Nephron progenitor cell (in vitro differentiated cells): Measurements from ENCODE around the gene ARHGAP24.

ENCODE experiments used
- DNase-seq: peaks from one replicate; pipeline ENCODE4 v3.0.0; 2021
- H3K27ac Mint-ChIP-seq: 2 replicates; pipeline ENCODE4 v1.8.0; 2021; ENCODE audit warnings: mild to moderate bottlenecking, moderate library complexity, mixed read lengths
- H3K27me3 Mint-ChIP-seq: 2 replicates; pipeline ENCODE4 v1.8.0; 2021; ENCODE audit warnings: mild to moderate bottlenecking, low read depth, mixed read lengths; ENCODE audit not compliant: poor library complexity
- H3K36me3 Mint-ChIP-seq: 2 replicates; pipeline ENCODE4 v1.8.0; 2021; ENCODE audit warnings: low read depth, mixed read lengths
- H3K4me1 Mint-ChIP-seq: 2 replicates; pipeline ENCODE4 v1.8.0; 2021; ENCODE audit warnings: mixed read lengths
- H3K4me3 Mint-ChIP-seq: 2 replicates; pipeline ENCODE4 v1.8.0; 2021; ENCODE audit warnings: mild to moderate bottlenecking, moderate library complexity, mixed read lengths
- H3K9me3 Mint-ChIP-seq: 2 replicates; pipeline ENCODE4 v1.8.0; 2021; ENCODE audit warnings: mild to moderate bottlenecking, moderate library complexity, mixed read lengths
- TF ChIP-seq, protein P1 (sequence below): fragments of 200-600 bp; sonication (generic); IDR thresholded peaks from 2 replicates; pipeline ENCODE4 v1.5.0; 2021; ENCODE audit warnings: antibody characterized with exemption

The ARHGAP24 gene

DNA sequence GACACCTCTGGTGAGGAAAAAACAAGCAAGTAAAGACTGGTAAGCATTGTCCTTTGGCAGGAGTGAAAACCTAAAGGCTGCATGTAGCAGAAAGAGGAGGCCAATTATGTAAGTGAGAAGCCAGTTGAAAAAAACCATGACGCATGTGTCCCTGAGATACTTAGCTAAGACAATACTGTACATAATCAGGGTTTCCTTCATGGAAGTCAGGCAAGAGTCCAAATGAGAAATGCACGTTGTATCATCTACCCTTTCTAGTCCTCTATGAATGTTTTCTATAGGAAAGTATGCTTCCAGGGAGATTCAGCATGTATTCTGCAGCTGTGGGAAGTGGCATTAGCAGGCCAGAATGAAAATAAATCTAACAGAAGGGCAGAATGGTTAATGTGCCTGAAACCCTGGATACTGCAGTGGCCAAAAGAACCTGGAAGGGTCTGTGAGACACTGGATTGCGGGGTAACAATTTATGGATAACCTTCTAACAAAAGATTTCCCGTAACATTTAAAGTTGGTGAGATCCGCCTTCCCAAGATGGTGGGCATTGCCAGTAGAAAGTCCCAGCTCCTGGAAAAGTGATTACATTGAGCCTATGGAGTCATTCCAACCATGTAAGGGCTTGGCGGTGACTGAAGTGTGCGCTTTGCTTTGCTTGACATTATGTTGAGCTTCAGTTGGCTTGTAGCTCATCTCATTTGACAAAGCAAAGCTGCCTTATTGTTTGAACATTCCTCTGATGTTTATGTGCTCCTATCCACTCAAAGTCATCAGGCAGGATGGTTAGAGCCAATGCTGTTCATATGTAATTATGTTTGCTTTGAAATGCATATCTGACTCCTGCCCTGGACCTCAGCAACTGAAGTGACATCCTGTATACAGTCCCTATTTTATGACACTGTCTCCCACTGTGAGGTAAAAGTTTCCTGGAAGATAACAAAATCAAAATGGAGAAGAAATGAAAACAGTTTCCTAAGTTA lies 200.4 kb downstream of the ARHGAP24 start:
- H3K4me3 Mint-ChIP-seq: no peak overlapping the region
- no peaks in the 10 kb centered on the region for H3K36me3 Mint-ChIP-seq
- TF ChIP-seq, protein P1, sequence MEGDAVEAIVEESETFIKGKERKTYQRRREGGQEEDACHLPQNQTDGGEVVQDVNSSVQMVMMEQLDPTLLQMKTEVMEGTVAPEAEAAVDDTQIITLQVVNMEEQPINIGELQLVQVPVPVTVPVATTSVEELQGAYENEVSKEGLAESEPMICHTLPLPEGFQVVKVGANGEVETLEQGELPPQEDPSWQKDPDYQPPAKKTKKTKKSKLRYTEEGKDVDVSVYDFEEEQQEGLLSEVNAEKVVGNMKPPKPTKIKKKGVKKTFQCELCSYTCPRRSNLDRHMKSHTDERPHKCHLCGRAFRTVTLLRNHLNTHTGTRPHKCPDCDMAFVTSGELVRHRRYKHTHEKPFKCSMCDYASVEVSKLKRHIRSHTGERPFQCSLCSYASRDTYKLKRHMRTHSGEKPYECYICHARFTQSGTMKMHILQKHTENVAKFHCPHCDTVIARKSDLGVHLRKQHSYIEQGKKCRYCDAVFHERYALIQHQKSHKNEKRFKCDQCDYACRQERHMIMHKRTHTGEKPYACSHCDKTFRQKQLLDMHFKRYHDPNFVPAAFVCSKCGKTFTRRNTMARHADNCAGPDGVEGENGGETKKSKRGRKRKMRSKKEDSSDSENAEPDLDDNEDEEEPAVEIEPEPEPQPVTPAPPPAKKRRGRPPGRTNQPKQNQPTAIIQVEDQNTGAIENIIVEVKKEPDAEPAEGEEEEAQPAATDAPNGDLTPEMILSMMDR: no peak
- H3K4me1 Mint-ChIP-seq: no peaks in the 10 kb centered on the region
- no peaks in the 10 kb centered on the region for H3K9me3 Mint-ChIP-seq
- DNase-seq: no peak
- H3K27ac Mint-ChIP-seq: no peak overlapping the region
- H3K27me3 Mint-ChIP-seq: no peaks in the 10 kb centered on the region

DNA sequence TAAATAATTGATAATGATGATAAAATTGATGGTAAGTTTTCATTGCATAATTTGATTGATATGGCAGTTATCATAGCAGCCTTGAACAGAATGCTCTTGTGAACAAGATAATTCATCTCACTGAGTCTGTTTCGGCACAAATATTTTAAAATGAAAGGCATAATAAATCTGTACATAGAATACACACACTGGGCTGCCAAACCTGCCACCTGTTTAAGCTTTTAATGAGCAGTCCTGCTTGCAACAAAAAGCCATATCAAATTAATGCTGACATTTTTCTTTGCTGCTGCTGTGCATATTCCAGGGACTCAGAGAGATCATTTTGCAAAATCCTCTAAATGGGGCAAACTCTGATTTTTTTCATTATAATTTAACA lies 201.1 kb downstream of the ARHGAP24 start:
- TF ChIP-seq, protein P1: no peak
- Mint-ChIP-seq H3K4me1 (no peaks in the 10 kb centered on the region), H3K27me3 (no peaks in the 10 kb centered on the region), H3K36me3 (no peaks in the 10 kb centered on the region), H3K27ac (no peak overlapping the region), H3K4me3 (no peak overlapping the region), H3K9me3 (no peaks in the 10 kb centered on the region)
- no peak for DNase-seq

DNA sequence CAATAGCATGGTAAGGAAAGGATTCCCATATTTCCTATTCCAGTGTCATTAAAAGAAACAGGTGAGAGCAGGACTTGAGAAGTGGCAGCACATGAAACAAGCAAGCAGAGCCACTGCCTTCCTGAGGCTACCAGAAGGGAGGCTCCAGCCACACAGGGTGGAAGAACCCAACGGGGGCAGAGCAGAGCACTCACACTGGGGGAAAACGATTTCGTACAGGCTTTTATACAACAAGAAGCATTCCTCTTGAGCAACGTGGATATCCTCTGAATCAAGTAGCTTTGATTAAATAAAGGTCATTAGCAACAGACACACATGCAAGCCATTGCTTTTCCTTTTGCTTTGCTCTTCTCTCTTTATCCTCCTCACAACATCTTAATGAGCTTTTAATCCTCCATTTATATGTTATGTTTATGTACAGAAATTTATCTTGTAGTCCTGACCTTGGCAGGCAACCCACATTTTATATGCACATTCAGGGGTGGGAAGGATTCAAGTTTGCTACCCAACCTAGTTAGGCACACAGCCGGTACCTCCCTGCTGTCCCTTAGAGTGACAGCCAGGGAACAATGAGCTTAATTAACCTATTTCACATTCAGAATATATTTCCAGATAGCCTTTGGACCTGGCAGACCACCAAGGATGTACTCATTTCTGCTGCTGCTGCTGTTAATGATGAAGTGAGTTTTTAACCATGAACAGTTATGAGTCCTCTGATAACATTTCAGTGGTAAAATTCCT lies 202.1 kb downstream of the ARHGAP24 start:
- DNase-seq: no peak
- no peaks in the 10 kb centered on the region for H3K9me3 Mint-ChIP-seq
- no peak overlapping the region for H3K27ac Mint-ChIP-seq
- TF ChIP-seq, protein P1: no peak
- H3K27me3 Mint-ChIP-seq: no peaks in the 10 kb centered on the region
- H3K4me3 Mint-ChIP-seq: no peak overlapping the region
- H3K36me3 Mint-ChIP-seq: no peaks in the 10 kb centered on the region
- no peaks in the 10 kb centered on the region for H3K4me1 Mint-ChIP-seq

DNA sequence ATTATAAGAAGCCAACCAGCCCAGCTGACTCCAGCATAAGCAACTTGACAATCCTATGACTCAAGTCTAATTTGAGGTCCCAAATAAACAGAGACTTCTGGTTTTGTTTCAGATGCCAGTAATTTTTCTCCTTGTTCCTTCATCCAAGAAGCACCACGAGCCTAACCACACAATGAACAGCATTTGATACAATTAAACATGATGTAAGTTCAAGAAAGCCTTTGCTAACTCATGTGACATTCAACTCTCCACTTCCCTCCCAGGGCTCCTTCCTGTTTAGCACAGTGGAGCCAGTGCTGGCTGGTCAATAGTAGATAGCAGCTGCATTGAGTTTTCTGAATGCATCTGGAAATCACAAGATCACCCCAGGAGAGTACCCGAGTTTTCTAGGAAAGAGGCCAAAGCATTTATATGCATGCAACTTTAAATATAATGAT lies 206.3 kb downstream of the ARHGAP24 start:
- no peaks in the 10 kb centered on the region for H3K4me1 Mint-ChIP-seq
- no peaks in the 10 kb centered on the region for H3K36me3 Mint-ChIP-seq
- no peak overlapping the region for H3K4me3 Mint-ChIP-seq
- TF ChIP-seq, protein P1: no peak
- no peak overlapping the region for H3K27ac Mint-ChIP-seq
- no peak for DNase-seq
- no peaks in the 10 kb centered on the region for H3K9me3 Mint-ChIP-seq
- no peaks in the 10 kb centered on the region for H3K27me3 Mint-ChIP-seq

DNA sequence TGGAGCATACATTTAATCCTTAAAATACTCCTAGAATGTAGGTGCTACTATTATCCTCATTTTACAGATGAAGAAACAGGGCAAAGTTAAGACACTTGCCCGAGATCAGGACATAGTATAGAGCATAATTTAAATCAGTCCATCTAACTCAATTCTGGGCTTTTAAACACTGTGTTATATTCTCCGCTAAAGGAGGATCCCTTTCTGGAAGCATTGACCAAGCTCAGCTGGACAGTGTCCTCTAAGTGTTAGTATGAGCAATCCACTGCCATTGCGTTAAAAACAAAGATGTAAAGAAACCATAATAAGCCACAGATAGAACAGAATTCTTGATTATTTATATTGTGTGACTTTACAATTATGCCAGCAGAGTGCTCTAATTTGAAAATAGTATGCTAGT lies 207.0 kb downstream of the ARHGAP24 start:
- Mint-ChIP-seq H3K9me3 (no peaks in the 10 kb centered on the region), H3K36me3 (no peaks in the 10 kb centered on the region), H3K4me3 (no peak overlapping the region)

More for the DNA sequence above, 207.0 kb downstream of the ARHGAP24 start:
- H3K4me1 Mint-ChIP-seq: no peaks in the 10 kb centered on the region
- no peak overlapping the region for H3K27ac Mint-ChIP-seq
- no peak for DNase-seq
- TF ChIP-seq, protein P1: no peak
- H3K27me3 Mint-ChIP-seq: no peaks in the 10 kb centered on the region
